GM12865 (cell line): ENCODE data around the gene GSTO1.
"Not testable (repeated sequence)": the region's sequence is repeated elsewhere in the genome, so short reads cannot be mapped to it uniquely, and the experiment has no call there.

ENCODE experiments used
- DNase-seq: peaks from one replicate; pipeline ENCODE4 v3.0.0; 2010; ENCODE audit warnings: low read depth
- H3K4me3 ChIP-seq: 2 replicates; pipeline ENCODE4 v1.5.1; 2011; ENCODE audit warnings: mild to moderate bottlenecking, low read depth, low read length, control low read depth
- TF ChIP-seq, protein P1 (sequence below): IDR thresholded peaks from 2 replicates; pipeline ENCODE4 v1.5.1; 2011; ENCODE audit warnings: low read length, control low read depth, low read depth, inconsistent platforms; ENCODE audit not compliant: insufficient read depth; ENCODE audit errors: missing control alignments

The GSTO1 gene

GRCh38 chr10:104235801-104236200, 18.9 kb upstream of the GSTO1 start:
- H3K4me3 ChIP-seq, result no peak overlapping the region
- no peak for DNase-seq
- TF ChIP-seq, protein P1, sequence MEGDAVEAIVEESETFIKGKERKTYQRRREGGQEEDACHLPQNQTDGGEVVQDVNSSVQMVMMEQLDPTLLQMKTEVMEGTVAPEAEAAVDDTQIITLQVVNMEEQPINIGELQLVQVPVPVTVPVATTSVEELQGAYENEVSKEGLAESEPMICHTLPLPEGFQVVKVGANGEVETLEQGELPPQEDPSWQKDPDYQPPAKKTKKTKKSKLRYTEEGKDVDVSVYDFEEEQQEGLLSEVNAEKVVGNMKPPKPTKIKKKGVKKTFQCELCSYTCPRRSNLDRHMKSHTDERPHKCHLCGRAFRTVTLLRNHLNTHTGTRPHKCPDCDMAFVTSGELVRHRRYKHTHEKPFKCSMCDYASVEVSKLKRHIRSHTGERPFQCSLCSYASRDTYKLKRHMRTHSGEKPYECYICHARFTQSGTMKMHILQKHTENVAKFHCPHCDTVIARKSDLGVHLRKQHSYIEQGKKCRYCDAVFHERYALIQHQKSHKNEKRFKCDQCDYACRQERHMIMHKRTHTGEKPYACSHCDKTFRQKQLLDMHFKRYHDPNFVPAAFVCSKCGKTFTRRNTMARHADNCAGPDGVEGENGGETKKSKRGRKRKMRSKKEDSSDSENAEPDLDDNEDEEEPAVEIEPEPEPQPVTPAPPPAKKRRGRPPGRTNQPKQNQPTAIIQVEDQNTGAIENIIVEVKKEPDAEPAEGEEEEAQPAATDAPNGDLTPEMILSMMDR, result no peak

DNA sequence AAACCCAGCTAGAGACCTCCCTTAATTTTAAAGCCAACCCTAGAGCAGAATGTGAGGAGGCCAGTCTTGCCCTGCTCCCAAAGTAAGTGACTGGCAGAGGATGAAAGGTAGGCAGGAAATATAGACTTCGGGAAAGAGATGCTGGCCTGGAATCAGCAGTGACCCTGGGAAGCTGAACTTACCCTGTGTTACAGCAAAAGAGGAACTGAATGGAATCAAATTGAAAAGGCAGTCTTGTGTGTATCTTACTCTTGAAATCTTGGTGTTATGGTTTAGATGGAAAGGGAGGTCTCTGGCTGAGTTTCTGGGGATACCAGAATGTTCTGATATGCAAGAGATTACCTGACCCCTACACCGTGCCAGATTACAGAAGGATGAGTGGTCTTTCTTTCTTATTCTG, 14.6 kb upstream of the GSTO1 start:
- DNase-seq, result no peak
- TF ChIP-seq, protein P1, result no peak
- no peak overlapping the region for H3K4me3 ChIP-seq

DNA sequence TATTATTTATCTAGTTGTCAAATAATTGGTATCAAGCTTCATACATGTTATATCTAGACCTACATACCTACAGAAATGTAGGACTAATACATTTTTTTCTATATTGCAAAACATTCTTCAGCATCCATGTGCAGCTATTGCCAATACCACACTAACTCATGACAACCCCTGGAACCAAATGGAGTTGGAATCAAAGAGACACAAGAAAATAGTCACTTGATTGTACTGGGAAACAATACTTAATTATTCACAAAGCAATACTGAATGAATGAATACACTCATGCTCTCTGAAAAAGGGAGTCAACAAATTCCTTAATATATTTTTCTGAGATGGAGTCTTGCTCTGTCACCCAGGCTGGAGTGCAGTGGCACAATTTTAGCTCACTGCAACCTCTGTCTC, 12.1 kb upstream of the GSTO1 start:
- TF ChIP-seq, protein P1, result no peak
- DNase-seq, result no peak
- no peak overlapping the region for H3K4me3 ChIP-seq

DNA sequence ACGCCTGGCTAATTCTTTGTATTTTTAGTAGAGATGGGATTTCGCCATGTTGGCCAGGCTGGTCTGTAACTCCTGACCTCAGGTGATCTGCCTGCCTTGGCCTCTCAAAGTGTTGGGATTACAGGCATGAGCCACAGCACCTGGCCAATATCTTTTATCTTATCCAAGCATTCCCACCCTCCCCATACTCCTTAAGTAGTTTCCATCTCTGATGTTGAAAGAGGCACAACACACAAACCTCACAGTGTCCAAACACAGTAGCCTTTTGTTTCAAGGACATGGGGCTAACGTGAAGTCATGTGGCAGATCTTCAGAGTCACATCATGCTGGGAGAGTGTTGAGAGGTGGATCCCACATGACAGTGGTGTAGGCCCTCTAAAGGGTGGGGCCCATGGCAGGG, 11.7 kb upstream of the GSTO1 start:
- not testable (repeated sequence) for DNase-seq, H3K4me3 ChIP-seq

DNA sequence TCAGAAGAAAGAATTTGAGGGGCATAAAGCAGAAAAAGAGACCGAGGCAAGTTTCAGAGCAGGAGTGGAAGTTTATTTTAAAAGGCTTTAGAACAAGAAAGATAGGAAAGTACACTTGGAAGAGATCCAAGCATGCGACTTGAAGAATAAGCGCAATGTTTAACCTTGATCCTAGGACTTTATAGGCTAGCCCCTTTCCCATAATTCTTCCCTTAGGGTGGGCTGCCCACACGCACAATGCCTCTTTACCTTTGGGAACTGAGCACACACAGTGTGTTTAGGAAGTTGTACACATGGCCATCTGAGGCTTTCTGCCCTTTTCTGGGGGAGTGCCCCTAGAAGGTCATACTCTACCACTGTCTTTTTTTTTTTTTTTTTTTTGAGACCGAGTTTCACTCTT, 11.2 kb upstream of the GSTO1 start:
- TF ChIP-seq, protein P1, result no peak
- no peak for DNase-seq
- H3K4me3 ChIP-seq, result no peak overlapping the region

GRCh38 chr10:104245066-104245632, 9.5 kb upstream of the GSTO1 start:
- no peak for DNase-seq
- no peak overlapping the region for H3K4me3 ChIP-seq
- TF ChIP-seq, protein P1, result no peak

GRCh38 chr10:104246976-104247375, 7.7 kb upstream of the GSTO1 start:
- TF ChIP-seq, protein P1, result no peak
- DNase-seq, result no peak

More at GRCh38 chr10:104246976-104247375, 7.7 kb upstream of the GSTO1 start:
- no peak overlapping the region for H3K4me3 ChIP-seq
